Bronchial epithelial cell (primary cell): Measurements from ENCODE around the gene IPMK. TPM values are rescaled to one million over a fixed set of nuclear protein-coding genes. Genes with fewer than 3 reads are reported as not detected.
A peak's percentile ranks its signal among the peaks of the same experiment; 100 is the strongest.

ENCODE experiments used
- DNase-seq: peaks from one replicate; pipeline ENCODE4 v3.0.0-alpha.2; 2010; ENCODE audit warnings: low read depth
- FAIRE-seq: peaks from 2 replicates; lab custom pipeline; 2011; peaks lifted over from hg19 to GRCh38; lab: Jason Lieb, UNC
- H3K27me3 ChIP-seq: 2 replicates; pipeline ENCODE4 v1.5.1; 2011; ENCODE audit warnings: low read length; ENCODE audit not compliant: control insufficient read depth, insufficient read depth
- H3K36me3 ChIP-seq: 2 replicates; pipeline ENCODE4 v1.5.1; 2011; ENCODE audit warnings: low read length; ENCODE audit not compliant: control insufficient read depth, insufficient read depth
- H3K4me3 ChIP-seq: 2 replicates; pipeline ENCODE4 v1.5.1; 2011; ENCODE audit warnings: mild to moderate bottlenecking, low read depth, low read length, control low read depth
- CTCF ChIP-seq: IDR thresholded peaks from 2 replicates; pipeline ENCODE4 v1.5.1; 2011; ENCODE audit warnings: mild to moderate bottlenecking, moderate library complexity, low read length, control low read depth, inconsistent platforms; ENCODE audit not compliant: insufficient read depth, severe bottlenecking
- total RNA-seq: library from RNA; depleted of rRNA; stranded (reverse); fragments of >200 nt; gene quantifications from 2 replicates; pipeline ENCODE4 v1.2.1, GENCODE V29; 2014

The IPMK gene
- total RNA-seq, 1 donor from 2014 or later: 6.3 TPM

GRCh38 chr10:58153751-58154150 lies 113.9 kb downstream of the IPMK start:
- Histone ChIP-seq H3K36me3 (no peaks in the 10 kb centered on the region), H3K4me3 (no peak overlapping the region), H3K27me3 (no peaks in the 10 kb centered on the region)
- FAIRE-seq (no peak), DNase-seq (no peak)
- TF ChIP-seq CTCF: no peak

GRCh38 chr10:58152673-58153263 lies 114.9 kb downstream of the IPMK start:
- Histone ChIP-seq H3K4me3 (no peak overlapping the region), H3K36me3 (no peaks in the 10 kb centered on the region), H3K27me3 (no peaks in the 10 kb centered on the region)
- peak; percentile 75 for TF ChIP-seq CTCF
- DNase-seq (peak; percentile 54), FAIRE-seq (no peak)

- DNase-seq (no peak), FAIRE-seq (no peak)
- no peaks in the 10 kb centered on the region for H3K27me3 ChIP-seq
- no peak overlapping the region for H3K4me3 ChIP-seq
- no peaks in the 10 kb centered on the region for H3K36me3 ChIP-seq
- TF ChIP-seq CTCF: no peak
Observed at GRCh38 chr10:58150290-58150689, 117.4 kb downstream of the IPMK start.

- no peak overlapping the region for H3K4me3 ChIP-seq
- H3K36me3 ChIP-seq: no peaks in the 10 kb centered on the region
- DNase-seq (peak; percentile 40), FAIRE-seq (no peak)
- H3K27me3 ChIP-seq: no peaks in the 10 kb centered on the region
- no peak for TF ChIP-seq CTCF
Observed at GRCh38 chr10:58143944-58144343, 123.8 kb downstream of the IPMK start.

Other genes starting within 250 kb of the IPMK start
- 13.4 and 19.8 TPM in 2 replicates for gene CISD1, start 1.3 kb upstream of the IPMK start, total RNA-seq
- 6.7 and 7.6 TPM in 2 replicates for gene UBE2D1, start 67.1 kb upstream of the IPMK start, total RNA-seq
- gene TFAM, start 117.5 kb upstream of the IPMK start, total RNA-seq: 31.9 and 36.1 TPM in 2 replicates
- gene BICC1, start 245.0 kb upstream of the IPMK start, total RNA-seq: 0.13 and 1.1 TPM in 2 replicates